GM12875 (cell line): Measurements from ENCODE around the gene TCF19.

Experiments used
- H3K4me3 ChIP-seq: one replicate; pipeline ENCODE4 v1.5.1; 2011; ENCODE audit warnings: low read depth, low read length, control low read depth
- CTCF ChIP-seq: IDR thresholded peaks from 2 replicates; pipeline ENCODE4 v1.5.1; 2011; ENCODE audit warnings: low read depth, mild to moderate bottlenecking, control low read depth, inconsistent platforms, low read length, moderate library complexity, borderline replicate concordance; ENCODE audit not compliant: insufficient read depth

Gene TCF19

GRCh38 chr6:31210741-31211532 is 52.5 kb downstream of the TCF19 start:
- TF ChIP-seq CTCF: no peak
- H3K4me3 ChIP-seq: no peak overlapping the region
